H1 (cell line): ENCODE measurements around the gene SMIM41. TPM values are rescaled to one million over a fixed set of nuclear protein-coding genes. Genes with fewer than 3 reads are reported as not detected.
A peak's percentile ranks its signal among the peaks of the same experiment; 100 is the strongest.

ENCODE experiments used
- CTCF ChIA-PET: fragments of 300-600 bp; sonication (Branson Sonifier 250); formaldehyde crosslinking; loops from one replicate; lab custom pipeline; 2021; ENCODE audit not compliant: partially characterized antibody; lab: Charles Lee
- POLR2A ChIA-PET: fragments of 300-600 bp; sonication (Branson Sonifier 250); formaldehyde crosslinking; loops from one replicate; lab custom pipeline; 2021; ENCODE audit warnings: inconsistent platforms; ENCODE audit not compliant: partially characterized antibody; lab: Charles Lee
- DNase-seq, 2 experiments: peaks; one replicate each; pipeline versions ENCODE4 v3.0.0 to v3.0.0-alpha.2; 2010 to 2022; ENCODE audit warnings: low spot score in 2 of 2, low read depth in 1 of 2, mixed read lengths in 1 of 2
- FAIRE-seq: peaks from 2 replicates; lab custom pipeline; 2011; peaks lifted over from hg19 to GRCh38; lab: Jason Lieb, UNC
- H2AFZ ChIP-seq: 2 replicates; pipeline ENCODE4 v1.8.1; 2012; ENCODE audit warnings: low read length, inconsistent platforms
- H2AK5ac ChIP-seq: 2 replicates; pipeline ENCODE4 v1.6.1; 2013; ENCODE audit warnings: low read depth, low read length
- H2BK120ac ChIP-seq: replicated peaks from 2 replicates; pipeline ENCODE3; 2013; ENCODE audit warnings: low read depth, low read length, inconsistent platforms
- H2BK12ac ChIP-seq: 2 replicates; pipeline ENCODE4 v1.6.1; 2013; ENCODE audit warnings: low read depth, low read length
- H2BK15ac ChIP-seq: 2 replicates; pipeline ENCODE4 v1.6.1; 2013; ENCODE audit warnings: low read length
- H2BK20ac ChIP-seq: 2 replicates; pipeline ENCODE4 v1.6.1; 2013; ENCODE audit warnings: low read length
- H2BK5ac ChIP-seq: 2 replicates; pipeline ENCODE4 v1.6.1; 2013; ENCODE audit warnings: low read depth, low read length
- H3K14ac ChIP-seq: 2 replicates; pipeline ENCODE4 v1.6.1; 2013; ENCODE audit warnings: inconsistent platforms; ENCODE audit not compliant: insufficient read length
- H3K18ac ChIP-seq: 2 replicates; pipeline ENCODE4 v1.6.1; 2013; ENCODE audit warnings: low read length; ENCODE audit errors: extremely low read depth
- H3K23ac ChIP-seq: 2 replicates; pipeline ENCODE4 v1.6.1; 2013; ENCODE audit warnings: inconsistent platforms; ENCODE audit not compliant: insufficient read length
- H3K23me2 ChIP-seq: 2 replicates; pipeline ENCODE4 v1.6.1; 2013; ENCODE audit warnings: low read depth, low read length
- H3K27ac ChIP-seq: 2 replicates; pipeline ENCODE4 v1.6.1; 2011; ENCODE audit warnings: low read depth, low read length, inconsistent platforms
- H3K27me3 ChIP-seq, 4 experiments: replicated peaks in 1 of 4; 1 replicate in 1 of 4; 2 replicates in 3 of 4; pipeline versions ENCODE4 v1.6.1 to v1.8.1; 2011 to 2013; ENCODE audit warnings: low read length in 3 of 4, mild to moderate bottlenecking in 3 of 4, inconsistent platforms in 2 of 4, mixed read lengths in 2 of 4, moderate library complexity in 1 of 4; ENCODE audit not compliant: control insufficient read depth in 3 of 4, insufficient read depth in 3 of 4; ENCODE audit errors: extremely low read depth in 1 of 4
- H3K36me3 ChIP-seq, 4 experiments: 2 replicates each; pipeline versions ENCODE4 v1.6.1 to v1.8.1; 2011 to 2013; ENCODE audit warnings: mild to moderate bottlenecking in 4 of 4, low read length in 3 of 4, moderate library complexity in 2 of 4, control low read depth in 1 of 4, inconsistent platforms in 1 of 4; ENCODE audit not compliant: insufficient read depth in 4 of 4, control insufficient read depth in 2 of 4
- H3K4ac ChIP-seq: replicated peaks from 2 replicates; pipeline ENCODE3; 2013; ENCODE audit warnings: low read length, low read depth, mixed read lengths, inconsistent platforms; ENCODE audit not compliant: insufficient read length
- H3K4me1 ChIP-seq, 4 experiments: replicated peaks in 1 of 4; 1 replicate in 1 of 4; 2 replicates in 3 of 4; pipeline versions ENCODE4 v1.6.1 to v1.8.1; 2011 to 2013; ENCODE audit warnings: low read length in 3 of 4, inconsistent platforms in 2 of 4, mixed read lengths in 1 of 4; ENCODE audit not compliant: insufficient read depth in 4 of 4, control insufficient read depth in 3 of 4
- H3K4me2 ChIP-seq, 2 experiments: 2 replicates each; pipeline versions ENCODE4 v1.6.1 to v1.8.1; 2011 to 2013; ENCODE audit warnings: low read depth in 2 of 2, low read length in 2 of 2, control low read depth in 1 of 2, inconsistent platforms in 1 of 2, mild to moderate bottlenecking in 1 of 2; ENCODE audit not compliant: insufficient read depth in 1 of 2
- H3K4me3 ChIP-seq, 4 experiments: fragments of 200-600, 300-600 bp in 1 of 4; sonication (generic), shearing (Covaris generic), sonication (Bioruptor Twin) in 1 of 4; 2 replicates each; pipeline versions ENCODE4 v1.5.1 to v1.8.1; 2011 to 2016; ENCODE audit warnings: low read length in 4 of 4, low read depth in 3 of 4, control low read depth in 2 of 4, inconsistent platforms in 2 of 4, mild to moderate bottlenecking in 2 of 4, mixed read lengths in 1 of 4, moderate library complexity in 1 of 4; ENCODE audit not compliant: insufficient read depth in 2 of 4; ENCODE audit errors: extremely low read depth in 1 of 4
- H3K56ac ChIP-seq: replicated peaks from 2 replicates; pipeline ENCODE3; 2013; ENCODE audit warnings: low read depth, mild to moderate bottlenecking, mixed read lengths, low read length, inconsistent platforms; ENCODE audit not compliant: insufficient read length
- H3K79me1 ChIP-seq: 2 replicates; pipeline ENCODE4 v1.6.1; 2013; ENCODE audit warnings: low read depth, low read length, control low read depth
- H3K79me2 ChIP-seq, 2 experiments: 2 replicates each; pipeline versions ENCODE4 v1.6.1 to v1.8.1; 2012 to 2013; ENCODE audit warnings: low read length in 2 of 2, mild to moderate bottlenecking in 2 of 2, inconsistent platforms in 1 of 2; ENCODE audit not compliant: insufficient read depth in 2 of 2, control insufficient read depth in 1 of 2
- H3K9ac ChIP-seq, 4 experiments: replicated peaks in 1 of 4; 1 replicate in 1 of 4; 2 replicates in 3 of 4; pipeline versions ENCODE4 v1.6.1 to v1.8.1; 2011 to 2013; ENCODE audit warnings: low read depth in 3 of 4, low read length in 3 of 4, control low read depth in 2 of 4, mild to moderate bottlenecking in 2 of 4, moderate library complexity in 2 of 4, inconsistent platforms in 1 of 4; ENCODE audit errors: extremely low read depth in 1 of 4
- H3K9me3 ChIP-seq, 2 experiments: 2 replicates each; pipeline versions ENCODE4 v1.6.1 to v1.8.1; 2012 to 2013; ENCODE audit warnings: mild to moderate bottlenecking in 2 of 2, moderate library complexity in 2 of 2, control low read depth in 1 of 2, inconsistent platforms in 1 of 2, low read depth in 1 of 2, low read length in 1 of 2, mixed read lengths in 1 of 2; ENCODE audit not compliant: insufficient read depth in 2 of 2
- H4K20me1 ChIP-seq, 2 experiments: replicated peaks in 1 of 2; 2 replicates each; pipeline versions ENCODE3 to v1.8.1; 2011 to 2013; ENCODE audit warnings: inconsistent platforms in 2 of 2, low read length in 2 of 2, mild to moderate bottlenecking in 1 of 2; ENCODE audit not compliant: insufficient read depth in 2 of 2, control insufficient read depth in 1 of 2
- H4K5ac ChIP-seq: 2 replicates; pipeline ENCODE4 v1.6.1; 2013; ENCODE audit warnings: low read length, low read depth, mixed read lengths, inconsistent platforms; ENCODE audit not compliant: insufficient read length
- H4K8ac ChIP-seq: 2 replicates; pipeline ENCODE4 v1.8.0; 2013; ENCODE audit warnings: mild to moderate bottlenecking, moderate library complexity, low read length, inconsistent platforms; ENCODE audit not compliant: insufficient read depth; ENCODE audit errors: extremely low read depth
- H4K91ac ChIP-seq: replicated peaks from 2 replicates; pipeline ENCODE3; 2013; ENCODE audit warnings: low read length, mixed read lengths, inconsistent platforms; ENCODE audit not compliant: insufficient read length
- BACH1 ChIP-seq: IDR thresholded peaks from 2 replicates; pipeline ENCODE4 v1.6.1; 2012; ENCODE audit warnings: low read length, improper control_type of control experiment
- CEBPB ChIP-seq: IDR thresholded peaks from 2 replicates; pipeline ENCODE4 v1.6.1; 2012; ENCODE audit warnings: low read depth, low read length
- EZH2 ChIP-seq: fragments of 200-600 bp; sonication (generic); IDR thresholded peaks from 2 replicates; pipeline ENCODE4 v1.7.1; 2012; ENCODE audit warnings: low read depth, mild to moderate bottlenecking, moderate library complexity, low read length, inconsistent platforms; ENCODE audit not compliant: severe bottlenecking
- FOSL1 ChIP-seq: IDR thresholded peaks from 2 replicates; pipeline ENCODE4 v1.6.1; 2011; ENCODE audit warnings: mild to moderate bottlenecking, low read depth, low read length, moderate library complexity; ENCODE audit not compliant: insufficient read depth
- HDAC2 ChIP-seq, 2 experiments: fragments of 300-600 bp in 1 of 2; sonication (generic) in 1 of 2; IDR thresholded peaks; 2 replicates each; pipeline ENCODE4 v1.6.1; 2011 to 2012; ENCODE audit warnings: low read depth in 2 of 2, low read length in 2 of 2, mild to moderate bottlenecking in 2 of 2, moderate library complexity in 2 of 2, borderline replicate concordance in 1 of 2, inconsistent platforms in 1 of 2
- HDAC6 ChIP-seq: IDR thresholded peaks from one replicate; pipeline ENCODE4 v1.7.1; 2012; ENCODE audit warnings: low read depth, mild to moderate bottlenecking, inconsistent platforms, low read length, moderate library complexity
- KDM5A ChIP-seq: fragments of 200-600 bp; IDR thresholded peaks from 2 replicates; pipeline ENCODE4 v1.7.1; 2012; ENCODE audit warnings: mild to moderate bottlenecking, low read length, inconsistent platforms, mixed read lengths
- POU5F1 ChIP-seq: IDR thresholded peaks from 2 replicates; pipeline ENCODE4 v1.6.1; 2011; ENCODE audit warnings: low read depth, mild to moderate bottlenecking, low read length, moderate library complexity
- SP2 ChIP-seq: IDR thresholded peaks from 2 replicates; pipeline ENCODE4 v1.6.1; 2012; ENCODE audit warnings: mild to moderate bottlenecking, low read length, inconsistent platforms
- SRF ChIP-seq: IDR thresholded peaks from 2 replicates; pipeline ENCODE4 v1.6.1; 2011; ENCODE audit warnings: mild to moderate bottlenecking, low read depth, low read length, moderate library complexity
- WGBS, 2 experiments: shearing (Covaris generic) in 1 of 2; methylation state at CpG; one replicate each; pipeline versions ENCODE4 v1.1.6 to v1.1.7; 2013 to 2015; ENCODE audit warnings: low lambda C conversion rate in 2 of 2, mixed read lengths in 2 of 2, inconsistent platforms in 1 of 2, low coverage in 1 of 2, missing lambda C conversion rate in 1 of 2; ENCODE audit not compliant: insufficient replicate concordance in 2 of 2, insufficient coverage in 1 of 2, insufficient read length in 1 of 2; ENCODE audit errors: extremely low coverage in 1 of 2, missing lambda C conversion rate in 1 of 2; 5-methylcytosine and 5-hydroxymethylcytosine counted together
- polyA plus RNA-seq, 7 experiments: library from polyadenylated mRNA; depleted of rRNA in 3 of 7; stranded (reverse) in 5 of 7; unstranded in 2 of 7; fragments of >200 nt in 5 of 7; fragments of 200-250 nt in 2 of 7; gene quantifications; 1 replicate in 5 of 7; 2 replicates in 1 of 7; 4 replicates in 1 of 7; pipeline versions ENCODE4 v1.2.1 to v1.2.3, GENCODE V29; 2011 to 2013; ENCODE audit warnings: missing spikeins in 2 of 7, mixed read lengths in 2 of 7
- total RNA-seq: library from RNA; stranded (reverse); fragmentation: NEBNext Ultra II Directional; extraction: Animal tissue kit (Norgen Biotek cat#: 25700); gene quantifications from 2 replicates; pipeline ENCODE4 v1.2.1, GENCODE V29; 2021
- TF ChIP-seq, protein P1 (sequence below): IDR thresholded peaks from 2 replicates; pipeline ENCODE4 v1.6.1; 2011; ENCODE audit warnings: low read length, improper control_type of control experiment

The SMIM41 gene
- total and polyA plus RNA-seq, 2 of the 8 experiments (the other 6 are each of a cell fraction or from before 2014, with no cell fraction given) = 0.28 to 0.98 TPM

DNA sequence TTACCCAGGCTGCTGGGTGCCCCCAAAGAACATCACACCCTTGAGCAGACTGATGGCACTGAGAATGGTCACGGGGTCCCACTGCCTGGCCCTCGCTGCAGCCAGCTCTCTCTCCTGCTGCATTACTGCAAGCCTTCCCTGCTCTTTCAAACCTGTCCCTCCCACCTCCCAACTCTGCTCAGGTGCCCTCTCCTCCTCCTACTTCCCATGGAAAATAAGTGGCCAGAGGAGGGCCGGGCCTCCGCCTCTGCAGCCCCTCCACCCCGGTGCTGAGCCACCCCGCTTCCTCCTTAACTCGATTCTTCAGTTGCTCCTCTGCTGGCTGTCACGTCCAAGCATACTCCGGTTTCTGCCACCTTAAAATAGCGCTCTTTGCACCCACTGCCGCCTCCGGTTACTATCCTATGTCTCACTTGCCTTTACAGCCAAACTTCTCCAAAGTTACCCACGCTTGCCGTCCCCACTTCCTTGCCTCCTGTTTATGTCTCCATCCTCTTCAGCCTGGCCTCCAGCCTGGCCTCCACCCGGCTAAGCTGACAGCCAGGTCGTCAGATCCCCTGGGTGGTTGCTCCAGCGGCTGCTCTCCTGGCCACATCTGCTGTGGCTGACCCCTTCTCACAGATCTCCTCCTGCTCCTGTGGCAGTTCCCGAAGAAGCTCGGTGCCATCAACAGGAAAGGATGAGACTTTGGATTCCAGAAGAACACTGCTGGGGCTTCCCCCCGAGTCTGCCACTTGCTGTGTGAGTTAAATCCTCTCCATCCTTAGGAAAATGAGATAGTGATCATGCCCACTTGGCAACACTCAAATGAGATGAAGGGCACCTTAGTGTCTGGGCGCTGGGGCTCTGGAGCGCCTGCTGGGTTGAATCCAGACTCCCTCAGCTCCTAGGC, 7.7 kb downstream of the SMIM41 start:
- H3K9ac ChIP-seq = no peak overlapping the region
- H2BK15ac ChIP-seq = no peak overlapping the region
- no peak overlapping the region for H3K23ac ChIP-seq
- no peaks in the 10 kb centered on the region for H3K9me3 ChIP-seq
- no peaks in the 10 kb centered on the region for H3K27me3 ChIP-seq
- WGBS, 2 experiments = 89% methylated on average over 22 of the region's 22 CpGs; no CpG with 5 or more reads in 1 of the 2 experiments
- peaks cover 0 to 10% (median 5%) of the 10 kb centered on the region in 4 experiments; a peak in 5 of 7 replicates for H3K4me1 ChIP-seq
- H2AK5ac ChIP-seq = no peak overlapping the region
- peak overlapping the region; percentile 66; the same call in 1 of the 2 replicates for H2BK5ac ChIP-seq
- H2AFZ ChIP-seq = no peak overlapping the region
- ChIA-PET POLR2A (interaction anchor here (1.2 to 2.1 kb wide), 3 partner anchors 7 to 862 kb away, joined by 3 to 7 read pairs (median 4); partner anchors contain the start of genes KRT18 and SMIM41), CTCF (interaction anchor here (0.7 to 11.5 kb wide), 8 partner anchors 20 to 96 kb away, joined by 3 to 205 read pairs (median 5); partner anchors contain the start of gene ATG101)
- no peak overlapping the region for H4K91ac ChIP-seq
- no peak overlapping the region for H3K56ac ChIP-seq
- no peak overlapping the region for H4K8ac ChIP-seq
- H2BK12ac ChIP-seq = no peak overlapping the region
- no peak overlapping the region for H3K4me3 ChIP-seq
- no peaks in the 10 kb centered on the region for H3K23me2 ChIP-seq
- FAIRE-seq = no peak
- H3K18ac ChIP-seq = no peak overlapping the region
- no peak overlapping the region for H3K4me2 ChIP-seq
- H3K14ac ChIP-seq = no peak overlapping the region
- no peak overlapping the region for H3K4ac ChIP-seq
- H2BK120ac ChIP-seq = no peak overlapping the region
- H3K36me3 ChIP-seq = no peaks in the 10 kb centered on the region
- H3K79me2 ChIP-seq = no peaks in the 10 kb centered on the region
- H4K5ac ChIP-seq = no peak overlapping the region
- no peaks in the 10 kb centered on the region; the same call in 1 of the 2 replicates for H3K79me1 ChIP-seq
- H3K27ac ChIP-seq = no peak overlapping the region
- peaks cover 0 to 4% of the 10 kb centered on the region in 2 experiments for H4K20me1 ChIP-seq
- DNase-seq = no peak
- no peak overlapping the region for H2BK20ac ChIP-seq
- TF ChIP-seq, protein P1, sequence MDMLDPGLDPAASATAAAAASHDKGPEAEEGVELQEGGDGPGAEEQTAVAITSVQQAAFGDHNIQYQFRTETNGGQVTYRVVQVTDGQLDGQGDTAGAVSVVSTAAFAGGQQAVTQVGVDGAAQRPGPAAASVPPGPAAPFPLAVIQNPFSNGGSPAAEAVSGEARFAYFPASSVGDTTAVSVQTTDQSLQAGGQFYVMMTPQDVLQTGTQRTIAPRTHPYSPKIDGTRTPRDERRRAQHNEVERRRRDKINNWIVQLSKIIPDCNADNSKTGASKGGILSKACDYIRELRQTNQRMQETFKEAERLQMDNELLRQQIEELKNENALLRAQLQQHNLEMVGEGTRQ = no peak
- TF ChIP-seq SRF (no peak), POU5F1 (no peak), EZH2 (no peak), BACH1 (no peak), CEBPB (no peak), HDAC6 (no peak), SP2 (no peak), FOSL1 (no peak), KDM5A (no peak), HDAC2 (IDR thresholded peaks at IDR 0.05; ENCODE audit: borderline replicate concordance in 1 of 2, low read depth in 2 of 2, low read length in 2 of 2) (no peak)
